Esophagus squamous epithelium (tissue), 5 donors: ENCODE data around the gene XG. TPM values are rescaled to one million over a fixed set of nuclear protein-coding genes. Genes with fewer than 3 reads are reported as not detected.
"Not testable (repeated sequence)": the region's sequence is repeated elsewhere in the genome, so short reads cannot be mapped to it uniquely, and the experiment has no call there.

Experiments
- DNase-seq: peaks from one replicate; lab custom pipeline; 2025; lab: John Stamatoyannopoulos, UW
- H3K27ac ChIP-seq, 4 donors: fragments of 200-600 bp; sonication (generic); one replicate each; pipeline ENCODE4 v1.5.1; 2016 to 2019; ENCODE audit warnings: mild to moderate bottlenecking in 1 of 4
- H3K27me3 ChIP-seq, 4 donors: fragments of 200-600 bp; sonication (generic); 1 replicate in 3 of 4; 2 replicates in 1 of 4; pipeline versions ENCODE4 v1.5.1 to v1.6.0; 2017 to 2021; ENCODE audit warnings: antibody characterized with exemption in 1 of 4
- H3K36me3 ChIP-seq, 3 donors: fragments of 200-600 bp; sonication (generic); one replicate each; pipeline ENCODE4 v1.5.1; 2016 to 2019
- H3K4me1 ChIP-seq, 3 donors: fragments of 200-600 bp; sonication (generic); one replicate each; pipeline ENCODE4 v1.5.1; 2017 to 2019
- H3K4me3 ChIP-seq, 4 donors: fragments of 200-600 bp; sonication (generic); 1 replicate in 3 of 4; 2 replicates in 1 of 4; pipeline ENCODE4 v1.5.1; 2016 to 2019; ENCODE audit warnings: mild to moderate bottlenecking in 2 of 4, moderate library complexity in 1 of 4
- H3K9me3 ChIP-seq, 3 donors: fragments of 200-600 bp; sonication (generic); one replicate each; pipeline ENCODE4 v1.5.1; 2016 to 2019
- CTCF ChIP-seq, 6 experiments: fragments of 450-650 bp in 4 of 6; fragments of 200-600 bp in 2 of 6; sonication (generic) in 2 of 6; IDR thresholded peaks; one replicate each; pipeline ENCODE4 v1.5.1; 2016 to 2019; ENCODE audit warnings: antibody characterized with exemption in 6 of 6, mild to moderate bottlenecking in 4 of 6, moderate library complexity in 4 of 6
- POLR2A ChIP-seq, 4 donors: fragments of 450-650 bp; IDR thresholded peaks; one replicate each; pipeline ENCODE4 v1.6.1; 2017; ENCODE audit warnings: antibody characterized with exemption in 4 of 4, mild to moderate bottlenecking in 4 of 4, moderate library complexity in 3 of 4
- WGBS, 2 donors: methylation state at CpG; one replicate each; pipeline ENCODE4 v1.1.5; 2018; 5-methylcytosine and 5-hydroxymethylcytosine counted together
- intact Hi-C: fragments of 100-400 bp; cut with DNase I; formaldehyde crosslinking; loops from one replicate; pipeline ENCODE4 v1.15.0; 2022
- total RNA-seq, 4 donors: library from RNA; depleted of rRNA; stranded (reverse); fragments of >200 nt; gene quantifications; one replicate each; pipeline ENCODE4 v1.1.0, GENCODE V29; 2016
- donor health status: DM: yes; HTN: yes; CAD: no.

Gene XG
- total RNA-seq, 4 donors from 2014 or later: 8.0 to 16.9 (median 11.8) TPM

GRCh38 chrX:2769615-2770014, 17.8 kb downstream of the XG start:
- Histone ChIP-seq H3K4me3 (no peak overlapping the region), H3K27me3 (no peaks in the 10 kb centered on the region), H3K4me1 (peaks cover 0 to 8% (median 0%) of the 10 kb centered on the region in 3 donors), H3K27ac (no peak overlapping the region), H3K36me3 (no peaks in the 10 kb centered on the region), H3K9me3 (peaks cover 0 to 2% (median 0%) of the 10 kb centered on the region in 3 donors)
- intact Hi-C loops: no loop called here
- TF ChIP-seq CTCF (IDR thresholded peaks at IDR 0.05) (no peak), POLR2A (IDR thresholded peaks at IDR 0.05) (no peak)
- DNase-seq: no peak
- WGBS, 2 donors: 86% methylated on average over 1 of the region's 1 CpG; no CpG with 5 or more reads in 1 of the 2 donors

- H3K4me1 ChIP-seq, H3K36me3 ChIP-seq, H3K9me3 ChIP-seq, DNase-seq, H3K27me3 ChIP-seq, H3K4me3 ChIP-seq, intact Hi-C loops, H3K27ac ChIP-seq: not testable (repeated sequence)
- 82 to 88% methylated on average over 8 of the region's 10 CpGs for WGBS, 2 donors
Observed at GRCh38 chrX:2773166-2774055, 21.6 kb downstream of the XG start.

- TF ChIP-seq POLR2A (IDR thresholded peaks at IDR 0.05) (no peak), CTCF (IDR thresholded peaks at IDR 0.05) (no peak)
- WGBS, 2 donors: 79 to 90% methylated on average over 3 to 5 of the region's 5 CpGs
Observed at GRCh38 chrX:2774057-2774456, 22.2 kb downstream of the XG start.

GRCh38 chrX:2774776-2775175, 22.9 kb downstream of the XG start:
- 84 to 90% methylated on average over 2 to 3 of the region's 3 CpGs for WGBS, 2 donors
- no peaks in the 10 kb centered on the region for H3K27me3 ChIP-seq
- no peak overlapping the region for H3K4me3 ChIP-seq
- H3K4me1 ChIP-seq: no peaks in the 10 kb centered on the region
- H3K36me3 ChIP-seq: no peaks in the 10 kb centered on the region
- no peak overlapping the region for H3K27ac ChIP-seq
- intact Hi-C loops: no loop called here
- no peak for DNase-seq
- no peak for TF ChIP-seq POLR2A (IDR thresholded peaks at IDR 0.05)
- no peak for TF ChIP-seq CTCF (IDR thresholded peaks at IDR 0.05)
- H3K9me3 ChIP-seq: peaks cover 0 to 7% (median 0%) of the 10 kb centered on the region in 3 donors

More at GRCh38 chrX:2774057-2774456, 22.2 kb downstream of the XG start:
- intact Hi-C loops: no loop called here
- H3K27me3 ChIP-seq: no peaks in the 10 kb centered on the region
- H3K9me3 ChIP-seq: peaks cover 0 to 7% (median 0%) of the 10 kb centered on the region in 3 donors
- H3K4me3 ChIP-seq: no peak overlapping the region
- no peak for DNase-seq
- no peaks in the 10 kb centered on the region for H3K4me1 ChIP-seq
- H3K27ac ChIP-seq: no peak overlapping the region
- no peaks in the 10 kb centered on the region for H3K36me3 ChIP-seq

GRCh38 chrX:2780472-2781225, 28.8 kb downstream of the XG start:
- DNase-seq, H3K27ac ChIP-seq, H3K36me3 ChIP-seq, H3K27me3 ChIP-seq, H3K4me3 ChIP-seq, H3K4me1 ChIP-seq, intact Hi-C loops, H3K9me3 ChIP-seq: not testable (repeated sequence)
- 73% methylated on average over 11 to 12 of the region's 12 CpGs for WGBS, 2 donors

- H3K4me3 ChIP-seq: no peak overlapping the region
- no peaks in the 10 kb centered on the region for H3K4me1 ChIP-seq
- no peaks in the 10 kb centered on the region for H3K9me3 ChIP-seq
- WGBS, 2 donors: 100% methylated on average over 1 of the region's 1 CpG; no CpG with 5 or more reads in 1 of the 2 donors
- DNase-seq: no peak
- no peak overlapping the region for H3K27ac ChIP-seq
- no peak for TF ChIP-seq CTCF (IDR thresholded peaks at IDR 0.05)
- TF ChIP-seq POLR2A (IDR thresholded peaks at IDR 0.05): no peak
- no peaks in the 10 kb centered on the region for H3K36me3 ChIP-seq
- intact Hi-C loops: no loop called here
- H3K27me3 ChIP-seq: no peaks in the 10 kb centered on the region
Observed at GRCh38 chrX:2781226-2781571, 29.4 kb downstream of the XG start.
